BLaER1 treated with 17β-estradiol and CSF1 and Interleukin-3, amounts not matched to agents 10 nM and 100 nM (cell line): Measurements from ENCODE around the gene KRTAP10-6.
"Not testable (repeated sequence)": the region's sequence is repeated elsewhere in the genome, so short reads cannot be mapped to it uniquely, and the experiment has no call there.

ENCODE experiments used
- H3K27ac ChIP-seq, 11 experiments: shearing (Covaris generic); formaldehyde crosslinking; 2 replicates each; pipeline ENCODE4 v1.8.1; 2022
- H3K27me3 ChIP-seq, 11 experiments: shearing (Covaris generic); formaldehyde crosslinking; 2 replicates each; pipeline ENCODE4 v1.8.1; 2022
- H3K36me3 ChIP-seq, 11 experiments: shearing (Covaris generic); formaldehyde crosslinking; 2 replicates each; pipeline ENCODE4 v1.8.1; 2022
- H3K4me1 ChIP-seq, 10 experiments: shearing (Covaris generic); formaldehyde crosslinking; 2 replicates each; pipeline ENCODE4 v1.8.1; 2022
- H3K4me2 ChIP-seq, 11 experiments: shearing (Covaris generic); formaldehyde crosslinking; 2 replicates each; pipeline ENCODE4 v1.8.1; 2022
- H3K4me3 ChIP-seq, 10 experiments: shearing (Covaris generic); formaldehyde crosslinking; 2 replicates each; pipeline ENCODE4 v1.8.1; 2022
- H3K9ac ChIP-seq, 11 experiments: shearing (Covaris generic); formaldehyde crosslinking; 2 replicates each; pipeline ENCODE4 v1.8.1; 2022
- H3K9me3 ChIP-seq, 11 experiments: shearing (Covaris generic); formaldehyde crosslinking; replicated peaks in 1 of 11; 2 replicates each; pipeline ENCODE4 v1.8.1; 2022
- H4K20me1 ChIP-seq, 11 experiments: shearing (Covaris generic); formaldehyde crosslinking; 2 replicates each; pipeline ENCODE4 v1.8.1; 2022
- Cebpa-rat ChIP-seq, 11 experiments: shearing (Covaris generic); IDR thresholded peaks; 2 replicates each; pipeline ENCODE4 v1.8.1; 2022

KRTAP10-6 gene

GRCh38 chr21:44592446-44593311 lies at the start of gene KRTAP10-6:
Gene KRTAP10-6 (minus strand): TSS chr21:44592505. CDS start chr21:44592484, 21 bp downstream.
- peak within 1 kb of the TSS in 9 of 11 experiments; percentile 11 to 79 (median 55); a peak in 14 of 22 replicates for H3K27ac ChIP-seq
- peaks cover 0 to 13% (median 0%) of the 10 kb centered on the region in 11 experiments; a peak in 4 of 22 replicates for H3K27me3 ChIP-seq
- H3K36me3 ChIP-seq, result no peaks in the 10 kb centered on the region
- peak within 1 kb of the TSS; percentile 61 to 95 (median 87) for H3K4me2 ChIP-seq
- H4K20me1 ChIP-seq, result no peaks in the 10 kb centered on the region; a peak in 1 of 22 replicates
- H3K9me3 ChIP-seq, result no peaks in the 10 kb centered on the region
- H3K4me3 ChIP-seq, result peak within 1 kb of the TSS in 3 of 10 experiments; percentile 12 to 28 (median 22); a peak in 2 of 20 replicates
- H3K4me1 ChIP-seq, result peaks cover 21 to 38% (median 32%) of the 10 kb centered on the region in 10 experiments
- no peak for TF ChIP-seq Cebpa-rat (IDR thresholded peaks at IDR 0.05)
- peak within 1 kb of the TSS in 8 of 11 experiments; percentile 30 to 68 (median 45); a peak in 14 of 22 replicates for H3K9ac ChIP-seq

- H3K4me3 ChIP-seq, result no peak overlapping the region
- H4K20me1 ChIP-seq, result no peaks in the 10 kb centered on the region
- no peaks in the 10 kb centered on the region for H3K4me1 ChIP-seq
- H3K9ac ChIP-seq, result no peak overlapping the region
- no peaks in the 10 kb centered on the region for H3K36me3 ChIP-seq
- H3K27me3 ChIP-seq, result no peaks in the 10 kb centered on the region
- peaks cover 59 to 65% (median 60%) of the 10 kb centered on the region in 11 experiments for H3K9me3 ChIP-seq
- TF ChIP-seq Cebpa-rat (IDR thresholded peaks at IDR 0.05), result no peak
- H3K4me2 ChIP-seq, result no peak overlapping the region
- no peak overlapping the region for H3K27ac ChIP-seq
These were observed 48.5 kb upstream of the KRTAP10-6 start for GRCh38 chr21:44640761-44641160.

GRCh38 chr21:44639331-44639655 lies 47.0 kb upstream of the KRTAP10-6 start:
- Histone ChIP-seq H3K36me3 (no peaks in the 10 kb centered on the region), H3K27me3 (no peaks in the 10 kb centered on the region), H4K20me1 (no peaks in the 10 kb centered on the region), H3K4me2 (no peak overlapping the region), H3K4me1 (no peaks in the 10 kb centered on the region), H3K9me3 (peaks cover 45 to 50% (median 46%) of the 10 kb centered on the region in 11 experiments), H3K27ac (no peak overlapping the region), H3K4me3 (no peak overlapping the region), H3K9ac (no peak overlapping the region)
- no peak for TF ChIP-seq Cebpa-rat (IDR thresholded peaks at IDR 0.05)

- H3K36me3 ChIP-seq, H3K4me2 ChIP-seq, H3K4me1 ChIP-seq, H4K20me1 ChIP-seq, H3K4me3 ChIP-seq, H3K27me3 ChIP-seq, H3K27ac ChIP-seq, H3K9ac ChIP-seq: not testable (repeated sequence)
- peaks cover 39 to 48% (median 40%) of the 10 kb centered on the region in 11 experiments for H3K9me3 ChIP-seq
These were observed 46.4 kb upstream of the KRTAP10-6 start for GRCh38 chr21:44638506-44639330.

GRCh38 chr21:44637851-44638348 lies 45.6 kb upstream of the KRTAP10-6 start:
- peaks cover 31 to 40% (median 32%) of the 10 kb centered on the region in 11 experiments for H3K9me3 ChIP-seq
- not testable (repeated sequence) for H3K27ac ChIP-seq, H3K27me3 ChIP-seq, H3K4me3 ChIP-seq, H3K36me3 ChIP-seq, H3K4me1 ChIP-seq, H4K20me1 ChIP-seq, H3K9ac ChIP-seq, H3K4me2 ChIP-seq

- Histone ChIP-seq H3K9ac (no peak within 1 kb of the TSS), H3K36me3 (no peaks in the 10 kb centered on the region), H3K27ac (no peak within 1 kb of the TSS), H3K27me3 (no peaks in the 10 kb centered on the region), H4K20me1 (no peaks in the 10 kb centered on the region), H3K4me2 (no peak within 1 kb of the TSS), H3K4me1 (no peaks in the 10 kb centered on the region), H3K9me3 (peaks cover 29 to 38% (median 31%) of the 10 kb centered on the region in 11 experiments), H3K4me3 (no peak within 1 kb of the TSS)
- TF ChIP-seq Cebpa-rat (IDR thresholded peaks at IDR 0.05), result no peak
These were observed 44.9 kb upstream of the KRTAP10-6 start, which contains the start of gene KRTAP10-10 for GRCh38 chr21:44637018-44637850. Gene KRTAP10-10 (plus strand): TSS chr21:44637356. CDS start chr21:44637418, 62 bp downstream.

- H3K4me1 ChIP-seq, result no peaks in the 10 kb centered on the region
- H3K27ac ChIP-seq, result no peak overlapping the region
- no peak for TF ChIP-seq Cebpa-rat (IDR thresholded peaks at IDR 0.05)
- no peaks in the 10 kb centered on the region for H4K20me1 ChIP-seq
- H3K27me3 ChIP-seq, result no peaks in the 10 kb centered on the region
- peaks cover 29 to 38% (median 32%) of the 10 kb centered on the region in 11 experiments for H3K9me3 ChIP-seq
- H3K9ac ChIP-seq, result no peak overlapping the region
- H3K4me3 ChIP-seq, result no peak overlapping the region
- no peaks in the 10 kb centered on the region for H3K36me3 ChIP-seq
- H3K4me2 ChIP-seq, result no peak overlapping the region
These were observed 44.1 kb upstream of the KRTAP10-6 start for GRCh38 chr21:44636209-44637017.

GRCh38 chr21:44632067-44632466 lies 39.8 kb upstream of the KRTAP10-6 start:
- Histone ChIP-seq H3K36me3 (no peaks in the 10 kb centered on the region), H3K9ac (no peak overlapping the region), H3K4me2 (no peak overlapping the region), H3K27me3 (no peaks in the 10 kb centered on the region), H3K9me3 (peaks cover 32 to 42% (median 35%) of the 10 kb centered on the region in 11 experiments), H3K4me3 (no peak overlapping the region), H4K20me1 (no peaks in the 10 kb centered on the region), H3K4me1 (peaks cover 0 to 19% (median 13%) of the 10 kb centered on the region in 10 experiments; a peak in 16 of 20 replicates), H3K27ac (no peak overlapping the region)
- TF ChIP-seq Cebpa-rat (IDR thresholded peaks at IDR 0.05), result no peak
